K562 (cell line): ENCODE data around the gene F12. TPM values are rescaled to one million over a fixed set of nuclear protein-coding genes. Genes with fewer than 3 reads are reported as not detected.

Experiments used
- ATAC-seq: fragments of 200-7000 bp; cut with Tn5 transposase; 3 replicates; pipeline ENCODE4 v1.9.1; 2020; ENCODE audit warnings: moderate library complexity
- BruUV-seq: library from RNA; stranded (reverse); fragments of 400-500 nt; replicated peaks from 2 replicates; lab custom pipeline; 2021; lab: Mats Ljungman, UMichigan
- CTCF ChIA-PET: fragments of 300-600 bp; formaldehyde crosslinking; extraction: SDS; loops from one replicate; lab custom pipeline; 2021; ENCODE audit warnings: low intra/inter-chr PET ratio; lab: Yijun Ruan, JAX
- POLR2A ChIA-PET: fragments of 300-600, 350-650 bp; sonication (Branson Sonifier 250); formaldehyde crosslinking; extraction: SDS; loops from one replicate; lab custom pipeline; 2021; ENCODE audit warnings: antibody characterized with exemption, inconsistent platforms; lab: Yijun Ruan, JAX
- DNase-seq, 4 experiments: peaks; one replicate each; pipeline versions ENCODE4 v3.0.0 to v3.0.0-alpha.2; 2011 to 2018; ENCODE audit warnings: low spot score in 3 of 4, mixed read lengths in 3 of 4; ENCODE audit errors: extremely low read depth in 1 of 4
- FAIRE-seq: peaks from 2 replicates; lab custom pipeline; 2011; peaks lifted over from hg19 to GRCh38; lab: Jason Lieb, UNC
- H2AFZ ChIP-seq: 2 replicates; pipeline ENCODE4 v1.6.0; 2011; ENCODE audit warnings: low read depth, low read length, control low read depth, inconsistent platforms
- H3K27ac ChIP-seq: fragments of 200-600 bp; 3 replicates; pipeline ENCODE4 v1.8.0; 2011; ENCODE audit warnings: low read depth, mild to moderate bottlenecking, control low read depth, inconsistent platforms, low read length, moderate library complexity, mixed read lengths; ENCODE audit errors: extremely low read depth
- H3K27me3 ChIP-seq, 2 experiments: fragments of 300-600 bp in 1 of 2; 2 replicates in 1 of 2; 3 replicates in 1 of 2; pipeline versions ENCODE4 v1.6.0 to v1.8.0; 2011; ENCODE audit warnings: inconsistent platforms in 2 of 2, low read length in 2 of 2, mild to moderate bottlenecking in 1 of 2, mixed read lengths in 1 of 2, moderate library complexity in 1 of 2; ENCODE audit not compliant: control insufficient read depth in 2 of 2, insufficient read depth in 2 of 2
- H3K36me3 ChIP-seq: fragments of 300-600 bp; 3 replicates; pipeline ENCODE4 v1.8.0; 2011; ENCODE audit warnings: mild to moderate bottlenecking, low read length, inconsistent platforms; ENCODE audit not compliant: control insufficient read depth, insufficient read depth
- H3K4me1 ChIP-seq, 2 experiments: fragments of 200-600 bp in 1 of 2; replicated peaks in 1 of 2; 2 replicates in 1 of 2; 3 replicates in 1 of 2; pipeline versions ENCODE4 v1.5.1 to v1.8.0; 2011; ENCODE audit warnings: inconsistent platforms in 2 of 2, low read length in 2 of 2, mild to moderate bottlenecking in 1 of 2, mixed read lengths in 1 of 2, moderate library complexity in 1 of 2; ENCODE audit not compliant: control insufficient read depth in 2 of 2, insufficient read depth in 2 of 2
- H3K4me2 ChIP-seq: 2 replicates; pipeline ENCODE4 v1.6.1; 2011; ENCODE audit warnings: low read length, control low read depth, inconsistent platforms, mixed read lengths; ENCODE audit not compliant: insufficient read depth
- H3K4me3 ChIP-seq: fragments of 200-600 bp; sonication (generic), shearing (Covaris generic); 2 replicates; pipeline ENCODE4 v1.5.1; 2016; ENCODE audit warnings: control low read depth, inconsistent platforms
- H3K79me2 ChIP-seq: fragments of 200-600 bp; 3 replicates; pipeline ENCODE4 v1.8.0; 2011; ENCODE audit warnings: low read length, inconsistent platforms; ENCODE audit not compliant: control insufficient read depth, insufficient read depth
- H3K9ac ChIP-seq, 2 experiments: 2 replicates each; pipeline versions ENCODE4 v1.6.0 to v1.6.1; 2011; ENCODE audit warnings: low read depth in 2 of 2, low read length in 2 of 2, control low read depth in 1 of 2, inconsistent platforms in 1 of 2, mild to moderate bottlenecking in 1 of 2, mixed read lengths in 1 of 2; ENCODE audit not compliant: insufficient read depth in 1 of 2
- H3K9me1 ChIP-seq: one replicate; pipeline ENCODE4 v1.6.0; 2011; ENCODE audit warnings: inconsistent platforms, mild to moderate bottlenecking, low read length, moderate library complexity; ENCODE audit not compliant: control insufficient read depth, insufficient read depth
- H3K9me3 ChIP-seq: replicated peaks from 2 replicates; pipeline ENCODE4 v1.5.1; 2011; ENCODE audit warnings: low read depth, low read length, inconsistent platforms; ENCODE audit not compliant: control insufficient read depth, insufficient read depth
- H4K20me1 ChIP-seq: replicated peaks from 2 replicates; pipeline ENCODE4 v1.6.1; 2011; ENCODE audit warnings: low read length, inconsistent platforms, mixed read lengths; ENCODE audit not compliant: control insufficient read depth, insufficient read depth
- AFF4 ChIP-seq: sonication (generic); formaldehyde crosslinking; IDR thresholded peaks from 2 replicates; pipeline ENCODE4 v1.8.0; 2023; ENCODE audit warnings: mild to moderate bottlenecking, missing genetic modification reagents
- ARNT ChIP-seq, 2 experiments: fragments of 450-650 bp; IDR thresholded peaks; 2 replicates each; pipeline ENCODE4 v1.6.1; 2016; ENCODE audit warnings: mild to moderate bottlenecking in 1 of 2
- FUS ChIP-seq: fragments of 200-400 bp; formaldehyde crosslinking; optimal IDR thresholded peaks from 2 replicates; pipeline ENCODE3; 2017; ENCODE audit warnings: low read depth, low read length
- GABPB2 ChIP-seq: fragments of 250-450 bp; sonication (Bioruptor Pico); conservative IDR thresholded peaks from 2 replicates; pipeline ENCODE4 v1.5.1; 2021; ENCODE audit warnings: mild to moderate bottlenecking
- HNRNPH1 ChIP-seq: fragments of 200-400 bp; formaldehyde crosslinking; optimal IDR thresholded peaks from 2 replicates; pipeline ENCODE3; 2017; ENCODE audit warnings: low read depth, mild to moderate bottlenecking, low read length, moderate library complexity
- MYC ChIP-seq, 2 experiments: fragments of 250-450 bp in 1 of 2; sonication (Bioruptor Pico) in 1 of 2; IDR thresholded peaks; 2 replicates each; pipeline versions ENCODE4 v1.5.1 to v1.6.1; 2012 to 2021; ENCODE audit warnings: low read depth in 2 of 2, borderline replicate concordance in 1 of 2, improper control_type of control experiment in 1 of 2, low read length in 1 of 2, mild to moderate bottlenecking in 1 of 2, moderate library complexity in 1 of 2
- SRSF7 ChIP-seq: fragments of 200-400 bp; formaldehyde crosslinking; optimal IDR thresholded peaks from 2 replicates; pipeline ENCODE3; 2017; ENCODE audit warnings: mild to moderate bottlenecking, low read depth, low read length
- TFAM ChIP-seq: fragments of 250-450 bp; sonication (Bioruptor Pico); conservative IDR thresholded peaks from 2 replicates; pipeline ENCODE4 v1.5.0; 2021; ENCODE audit warnings: mild to moderate bottlenecking, moderate library complexity
- TSC22D4 ChIP-seq: fragments of 450-650 bp; IDR thresholded peaks from 2 replicates; pipeline ENCODE4 v1.6.1; 2016; ENCODE audit warnings: missing genetic modification characterization, missing biosample characterization, control low read depth
- ZBTB33 ChIP-seq: sonication (generic); formaldehyde crosslinking; IDR thresholded peaks from 2 replicates; pipeline ENCODE4 v1.8.1; 2023; ENCODE audit warnings: mild to moderate bottlenecking, missing genetic modification reagents
- ZFX ChIP-seq: sonication (generic); formaldehyde crosslinking; IDR thresholded peaks from 2 replicates; pipeline ENCODE4 v1.8.0; 2022; ENCODE audit warnings: mild to moderate bottlenecking, missing genetic modification reagents, moderate library complexity
- ZNF175 ChIP-seq: fragments of 200-800 bp; sonication (Bioruptor generic); IDR thresholded peaks from 2 replicates; pipeline ENCODE4 v1.6.1; 2016; ENCODE audit warnings: low read depth, mild to moderate bottlenecking, missing genetic modification characterization, missing compliant biosample characterization
- ZNF184 ChIP-seq: sonication (generic); formaldehyde crosslinking; IDR thresholded peaks from 2 replicates; pipeline ENCODE4 v1.5.0; 2020; ENCODE audit warnings: missing genetic modification reagents
- ZNF77 ChIP-seq: fragments of 250-450 bp; sonication (Bioruptor Pico); IDR thresholded peaks from 2 replicates; pipeline ENCODE4 v1.5.0; 2020
- WGBS: fragments of 100-300 bp; shearing (Covaris generic); methylation state at CpG from one replicate; pipeline ENCODE4 v1.1.6; 2016; ENCODE audit warnings: low coverage, mixed read lengths; ENCODE audit not compliant: insufficient coverage; ENCODE audit errors: missing lambda C conversion rate; 5-methylcytosine and 5-hydroxymethylcytosine counted together
- in situ Hi-C: fragments of 300-500 bp; cut with MboI; formaldehyde crosslinking; loops from 4 replicates; pipeline ENCODE4 v1.15.0; 2018; ENCODE audit warnings: inconsistent platforms, mixed read lengths
- intact Hi-C: fragments of 100-400 bp; cut with micrococcal nuclease; formaldehyde crosslinking; loops from 2 replicates; pipeline ENCODE4 v1.14.2; 2022
- polyA plus RNA-seq, 8 experiments: library from polyadenylated mRNA; depleted of rRNA in 4 of 8; stranded (reverse) in 5 of 8; unstranded in 3 of 8; fragments of >200 nt; fragmentation: Nextera tagmentation in 2 of 8; fragmentation: Illumina TruSeq in 1 of 8; extraction: Ambion mirVana in 2 of 8; extraction: Trizol in 1 of 8; gene quantifications; 2 replicates each; pipeline versions ENCODE4 v1.2.1 to v1.2.3, GENCODE V29; 2011 to 2014; ENCODE audit warnings: inconsistent platforms in 1 of 8, missing spikeins in 1 of 8
- total RNA-seq, 7 experiments: library from RNA; depleted of rRNA in 6 of 7; stranded (reverse); fragments of >200 nt in 6 of 7; fragmentation: Illumina TruSeq in 2 of 7; extraction: Trizol in 2 of 7; gene quantifications; 2 replicates each; pipeline versions ENCODE4 v1.2.1 to v1.2.3, GENCODE V29; 2011 to 2021; ENCODE audit warnings: low replicate concordance in 1 of 7
- TF ChIP-seq, protein P1 (sequence below): sonication (generic); formaldehyde crosslinking; IDR thresholded peaks from 2 replicates; pipeline ENCODE4 v1.9.0; 2022; ENCODE audit warnings: mild to moderate bottlenecking, missing genetic modification reagents

F12 gene
- total and polyA plus RNA-seq, 9 of the 15 experiments (the other 6 are each of a cell fraction or from before 2014, with no cell fraction given): 0.59 to 18.3 (median 3.6) TPM

GRCh38 chr5:177403102-177403791, 6.1 kb downstream of the F12 start:
- peaks cover 0 to 3% of the 10 kb centered on the region in 2 experiments; a peak in 2 of 5 replicates for H3K27me3 ChIP-seq
- in situ Hi-C loops: no loop called here
- H4K20me1 ChIP-seq: no peaks in the 10 kb centered on the region
- intact Hi-C loops: no loop called here
- no peaks in the 10 kb centered on the region for H3K9me3 ChIP-seq
- peak overlapping the region; percentile 83 to 92 for H3K9ac ChIP-seq
- peaks cover 4% of the 10 kb centered on the region; the same call in 1 of the 3 replicates for H3K79me2 ChIP-seq
- DNase-seq (peak in 2 of 4 experiments; percentile 24 to 39), FAIRE-seq (peak; percentile 32), ATAC-seq (peak; percentile 35)
- peaks cover 10 to 48% of the 10 kb centered on the region in 2 experiments for H3K4me1 ChIP-seq
- no peaks in the 10 kb centered on the region for H3K36me3 ChIP-seq
- BruUV-seq: no TSS peak
- H3K27ac ChIP-seq: peak overlapping the region; percentile 86; the same call in 2 of the 3 replicates
- H3K9me1 ChIP-seq: no peaks in the 10 kb centered on the region
- ChIA-PET CTCF (interaction anchor here (0.8 to 4.0 kb wide), 4 partner anchors 44 to 97 kb away, joined by 3 to 107 read pairs (median 6); partner anchors contain the start of gene PRR7), POLR2A (interaction anchor here (0.7 to 2.5 kb wide), 14 partner anchors 9 to 296 kb away, joined by 3 to 19 read pairs (median 5); no protein-coding TSS in a partner anchor)
- H3K4me3 ChIP-seq: peak overlapping the region; percentile 62
- H3K4me2 ChIP-seq: peak overlapping the region; percentile 80
- H2AFZ ChIP-seq: peak overlapping the region; percentile 98
- 43% methylated on average over 37 of the region's 61 CpGs for WGBS
- TF ChIP-seq MYC (IDR thresholded peaks at IDR 0.05; ENCODE audit: low read depth, low read length) (no peak), MYC (CRISPR knock-in tag; IDR thresholded peaks at IDR 0.05; ENCODE audit: borderline replicate concordance, low read depth) (no peak), FUS (no peak), HNRNPH1 (no peak), ARNT (IDR thresholded peaks at IDR 0.05) (no peak), GABPB2 (no peak), ZNF184 (CRISPR knock-in tag) (no peak), TFAM (CRISPR knock-in tag) (no peak), ZFX (CRISPR knock-in tag) (peak; percentile 61), AFF4 (CRISPR knock-in tag) (no peak), SRSF7 (peak; percentile 70), ZNF175 (CRISPR knock-in tag) (no peak), ZNF77 (CRISPR knock-in tag) (no peak), TSC22D4 (tag) (no peak), ZBTB33 (peak; percentile 97)
- TF ChIP-seq, protein P1, sequence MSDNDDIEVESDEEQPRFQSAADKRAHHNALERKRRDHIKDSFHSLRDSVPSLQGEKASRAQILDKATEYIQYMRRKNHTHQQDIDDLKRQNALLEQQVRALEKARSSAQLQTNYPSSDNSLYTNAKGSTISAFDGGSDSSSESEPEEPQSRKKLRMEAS (CRISPR knock-in tag): peak; percentile 31; the same call in 1 of the 2 replicates
